ENCODE results near the gene HECW1. TPM values are rescaled to one million over a fixed set of nuclear protein-coding genes. Genes with fewer than 3 reads are reported as not detected.

HECW1 gene
- total RNA-seq, 1 donor from 2014 or later: 0.15 TPM

DNA sequence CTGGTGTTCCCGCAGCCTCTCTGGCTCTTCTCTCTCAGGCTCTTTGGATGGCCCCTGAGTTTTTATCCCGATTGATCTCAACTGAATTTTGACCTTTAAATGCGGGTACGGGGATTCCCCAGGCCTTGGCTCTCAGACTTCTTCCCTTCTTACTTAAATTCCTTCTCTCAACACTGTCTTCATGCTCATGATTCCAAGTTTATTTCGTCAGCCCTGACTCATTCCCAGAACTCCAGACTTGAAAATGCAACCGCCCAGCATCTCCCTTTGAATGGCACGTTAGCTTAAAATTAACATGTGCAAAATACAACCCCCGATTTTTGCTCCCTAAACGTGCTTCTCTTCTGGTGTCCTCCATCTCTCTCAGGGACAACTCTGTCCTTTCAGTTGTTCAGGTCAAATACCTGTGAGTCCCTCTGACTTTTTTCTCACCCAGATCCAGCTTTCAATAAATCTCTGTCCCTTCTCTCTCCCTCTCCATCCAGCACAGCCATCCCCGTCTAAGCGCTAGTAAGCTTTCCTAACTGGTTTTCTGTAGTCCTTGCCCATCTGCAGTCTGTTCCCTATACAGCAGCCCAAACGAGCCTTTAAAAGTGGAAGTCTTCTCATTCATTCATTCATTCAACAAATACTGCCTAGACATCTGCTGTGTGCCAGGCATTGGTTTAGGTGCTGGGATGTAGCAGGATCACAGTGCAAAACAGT is 7.1 kb downstream of the HECW1 start:
- no peak for DNase-seq (ENCODE audit: low spot score)
- H3K36me3 Mint-ChIP-seq (ENCODE audit: low read depth, unreplicated experiment): no peaks in the 10 kb centered on the region
- H3K27ac Mint-ChIP-seq (ENCODE audit: unreplicated experiment): no peak overlapping the region
- peaks cover 2% of the 10 kb centered on the region for H3K27me3 Mint-ChIP-seq (ENCODE audit: unreplicated experiment)
- no peaks in the 10 kb centered on the region for H3K4me1 Mint-ChIP-seq (ENCODE audit: unreplicated experiment)
- no peak overlapping the region for H3K4me3 Mint-ChIP-seq (ENCODE audit: unreplicated experiment)
- no peaks in the 10 kb centered on the region for H3K9me3 Mint-ChIP-seq (ENCODE audit: unreplicated experiment)
- TF ChIP-seq, protein P1, sequence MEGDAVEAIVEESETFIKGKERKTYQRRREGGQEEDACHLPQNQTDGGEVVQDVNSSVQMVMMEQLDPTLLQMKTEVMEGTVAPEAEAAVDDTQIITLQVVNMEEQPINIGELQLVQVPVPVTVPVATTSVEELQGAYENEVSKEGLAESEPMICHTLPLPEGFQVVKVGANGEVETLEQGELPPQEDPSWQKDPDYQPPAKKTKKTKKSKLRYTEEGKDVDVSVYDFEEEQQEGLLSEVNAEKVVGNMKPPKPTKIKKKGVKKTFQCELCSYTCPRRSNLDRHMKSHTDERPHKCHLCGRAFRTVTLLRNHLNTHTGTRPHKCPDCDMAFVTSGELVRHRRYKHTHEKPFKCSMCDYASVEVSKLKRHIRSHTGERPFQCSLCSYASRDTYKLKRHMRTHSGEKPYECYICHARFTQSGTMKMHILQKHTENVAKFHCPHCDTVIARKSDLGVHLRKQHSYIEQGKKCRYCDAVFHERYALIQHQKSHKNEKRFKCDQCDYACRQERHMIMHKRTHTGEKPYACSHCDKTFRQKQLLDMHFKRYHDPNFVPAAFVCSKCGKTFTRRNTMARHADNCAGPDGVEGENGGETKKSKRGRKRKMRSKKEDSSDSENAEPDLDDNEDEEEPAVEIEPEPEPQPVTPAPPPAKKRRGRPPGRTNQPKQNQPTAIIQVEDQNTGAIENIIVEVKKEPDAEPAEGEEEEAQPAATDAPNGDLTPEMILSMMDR (IDR thresholded peaks at IDR 0.05; ENCODE audit: unreplicated experiment): no peak

DNA sequence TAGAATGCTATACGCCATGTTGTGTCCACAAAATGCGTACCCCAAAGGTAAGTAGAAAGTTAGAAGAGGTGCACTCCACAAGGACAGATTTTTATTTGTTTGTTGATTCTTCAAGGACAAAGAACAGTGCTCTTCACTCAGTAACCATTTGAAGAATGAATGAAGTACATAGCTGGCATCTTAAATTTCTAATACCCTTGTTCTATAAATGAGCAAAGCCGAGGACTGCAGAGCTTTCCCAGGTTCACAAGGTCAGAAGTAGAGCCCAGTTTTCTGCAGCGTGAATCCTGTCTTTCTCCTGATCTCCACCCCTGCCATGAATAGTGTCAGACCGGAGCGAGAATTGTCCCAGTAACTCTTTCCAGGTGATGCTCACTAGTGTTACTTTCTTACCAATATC is 9.5 kb downstream of the HECW1 start:
- no peaks in the 10 kb centered on the region for H3K9me3 Mint-ChIP-seq (ENCODE audit: unreplicated experiment)
- no peak overlapping the region for H3K27ac Mint-ChIP-seq (ENCODE audit: unreplicated experiment)
- TF ChIP-seq, protein P1 (IDR thresholded peaks at IDR 0.05; ENCODE audit: unreplicated experiment): no peak
- H3K36me3 Mint-ChIP-seq (ENCODE audit: low read depth, unreplicated experiment): no peaks in the 10 kb centered on the region
- H3K4me1 Mint-ChIP-seq (ENCODE audit: unreplicated experiment): no peaks in the 10 kb centered on the region
- DNase-seq (ENCODE audit: low spot score): no peak
- H3K27me3 Mint-ChIP-seq (ENCODE audit: unreplicated experiment): no peaks in the 10 kb centered on the region
- no peak overlapping the region for H3K4me3 Mint-ChIP-seq (ENCODE audit: unreplicated experiment)

DNA sequence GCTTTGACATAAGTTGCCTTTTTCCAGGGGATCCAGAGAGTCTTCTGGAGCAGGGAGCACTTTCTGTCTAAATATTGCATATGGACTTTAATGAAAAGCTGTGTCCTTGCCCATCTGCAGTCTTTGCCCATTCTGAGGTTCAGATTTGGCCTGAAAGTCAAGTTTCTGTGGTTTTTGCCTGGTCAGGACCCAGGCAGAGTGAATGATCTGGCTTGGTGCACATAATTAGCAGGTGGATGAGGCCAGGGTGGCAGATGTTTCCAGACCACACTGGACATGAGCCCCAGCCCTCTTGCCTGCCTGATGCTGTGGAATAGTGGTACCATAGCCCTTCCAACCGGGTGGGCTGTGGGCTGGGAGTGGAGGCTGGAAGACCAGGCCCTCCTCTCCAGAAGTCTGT is 11.0 kb downstream of the HECW1 start:
- H3K4me1 Mint-ChIP-seq (ENCODE audit: unreplicated experiment): no peaks in the 10 kb centered on the region
- no peaks in the 10 kb centered on the region for H3K27me3 Mint-ChIP-seq (ENCODE audit: unreplicated experiment)
- no peak overlapping the region for H3K27ac Mint-ChIP-seq (ENCODE audit: unreplicated experiment)
- no peak for DNase-seq (ENCODE audit: low spot score)
- no peaks in the 10 kb centered on the region for H3K36me3 Mint-ChIP-seq (ENCODE audit: low read depth, unreplicated experiment)
- TF ChIP-seq, protein P1 (IDR thresholded peaks at IDR 0.05; ENCODE audit: unreplicated experiment): no peak
- no peak overlapping the region for H3K4me3 Mint-ChIP-seq (ENCODE audit: unreplicated experiment)
- H3K9me3 Mint-ChIP-seq (ENCODE audit: unreplicated experiment): no peaks in the 10 kb centered on the region

DNA sequence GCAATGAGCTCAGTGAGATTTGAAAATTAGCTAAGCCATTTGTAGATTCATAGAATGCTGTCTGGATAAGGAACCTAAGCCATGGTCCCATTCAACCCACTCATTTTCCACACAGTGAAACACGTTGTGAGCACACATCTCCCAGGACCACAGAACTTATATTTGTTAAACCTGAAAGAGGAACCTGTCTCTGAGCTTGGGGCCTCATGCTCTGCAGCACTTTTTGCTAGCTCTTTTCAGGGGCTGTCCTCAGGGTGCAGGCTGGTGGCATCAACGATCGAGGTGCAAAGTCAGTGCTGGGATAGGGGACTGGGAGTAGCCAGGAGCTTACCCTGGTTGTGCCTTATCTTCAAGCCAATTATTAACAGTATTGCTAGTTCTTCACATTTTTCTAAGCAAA is 11.9 kb downstream of the HECW1 start:
- TF ChIP-seq, protein P1 (IDR thresholded peaks at IDR 0.05; ENCODE audit: unreplicated experiment): no peak
- H3K27me3 Mint-ChIP-seq (ENCODE audit: unreplicated experiment): no peaks in the 10 kb centered on the region
- no peak for DNase-seq (ENCODE audit: low spot score)
- no peak overlapping the region for H3K4me3 Mint-ChIP-seq (ENCODE audit: unreplicated experiment)
- H3K27ac Mint-ChIP-seq (ENCODE audit: unreplicated experiment): no peak overlapping the region
- H3K36me3 Mint-ChIP-seq (ENCODE audit: low read depth, unreplicated experiment): no peaks in the 10 kb centered on the region
- no peaks in the 10 kb centered on the region for H3K4me1 Mint-ChIP-seq (ENCODE audit: unreplicated experiment)
- H3K9me3 Mint-ChIP-seq (ENCODE audit: unreplicated experiment): no peaks in the 10 kb centered on the region

DNA sequence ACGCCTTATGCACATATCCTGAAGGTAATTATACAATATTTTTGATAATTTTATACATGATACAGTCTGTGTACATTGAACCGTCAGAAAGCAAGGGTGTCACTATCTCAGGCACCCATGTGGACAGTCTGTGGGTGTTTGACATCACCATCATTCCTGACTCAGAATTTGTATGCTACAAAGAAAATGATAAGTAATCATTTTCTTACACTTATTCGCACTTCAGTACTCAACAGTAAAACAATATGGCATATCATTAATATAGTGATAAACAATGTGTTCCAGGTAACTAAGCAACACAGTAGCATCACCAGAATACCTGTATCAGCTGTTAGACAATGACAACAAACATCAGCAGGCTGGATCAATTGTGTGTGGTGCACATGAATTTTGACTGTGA is 17.9 kb downstream of the HECW1 start:
- H3K4me3 Mint-ChIP-seq (ENCODE audit: unreplicated experiment): no peak overlapping the region

More for the DNA sequence above, 17.9 kb downstream of the HECW1 start:
- DNase-seq (ENCODE audit: low spot score): no peak
- Mint-ChIP-seq H3K9me3 (ENCODE audit: unreplicated experiment) (no peaks in the 10 kb centered on the region), H3K36me3 (ENCODE audit: low read depth, unreplicated experiment) (no peaks in the 10 kb centered on the region), H3K27me3 (ENCODE audit: unreplicated experiment) (no peaks in the 10 kb centered on the region), H3K4me1 (ENCODE audit: unreplicated experiment) (no peaks in the 10 kb centered on the region), H3K27ac (ENCODE audit: unreplicated experiment) (no peak overlapping the region)
- TF ChIP-seq, protein P1 (IDR thresholded peaks at IDR 0.05; ENCODE audit: unreplicated experiment): no peak
